RWPE1 (cell line): Measurements from ENCODE around the gene ZNF532.
A peak's percentile ranks its signal among the peaks of the same experiment; 100 is the strongest.
"Not testable (repeated sequence)": the region's sequence is repeated elsewhere in the genome, so short reads cannot be mapped to it uniquely, and the experiment has no call there.

Source experiments
- CTCF ChIA-PET: fragments of 350-600 bp; sonication (Branson Sonifier 250); formaldehyde crosslinking; extraction: SDS; loops from one replicate; lab custom pipeline; 2021; lab: Yijun Ruan, JAX
- POLR2A ChIA-PET: fragments of 400-600 bp; formaldehyde crosslinking; extraction: SDS; loops from one replicate; lab custom pipeline; 2020; ENCODE audit warnings: antibody characterized with exemption; ENCODE audit not compliant: low non-redundant PET; lab: Yijun Ruan, JAX
- DNase-seq: peaks from one replicate; pipeline ENCODE4 v3.0.0; 2012; ENCODE audit warnings: low spot score
- H3K27ac ChIP-seq: fragments of 450-650 bp; 2 replicates; pipeline ENCODE4 v1.5.1; 2017
- TF ChIP-seq, protein P1 (sequence below): fragments of 450-650 bp; conservative IDR thresholded peaks from 2 replicates; pipeline ENCODE4 v1.5.1; 2017; ENCODE audit warnings: low read depth, mild to moderate bottlenecking

The ZNF532 gene

DNA sequence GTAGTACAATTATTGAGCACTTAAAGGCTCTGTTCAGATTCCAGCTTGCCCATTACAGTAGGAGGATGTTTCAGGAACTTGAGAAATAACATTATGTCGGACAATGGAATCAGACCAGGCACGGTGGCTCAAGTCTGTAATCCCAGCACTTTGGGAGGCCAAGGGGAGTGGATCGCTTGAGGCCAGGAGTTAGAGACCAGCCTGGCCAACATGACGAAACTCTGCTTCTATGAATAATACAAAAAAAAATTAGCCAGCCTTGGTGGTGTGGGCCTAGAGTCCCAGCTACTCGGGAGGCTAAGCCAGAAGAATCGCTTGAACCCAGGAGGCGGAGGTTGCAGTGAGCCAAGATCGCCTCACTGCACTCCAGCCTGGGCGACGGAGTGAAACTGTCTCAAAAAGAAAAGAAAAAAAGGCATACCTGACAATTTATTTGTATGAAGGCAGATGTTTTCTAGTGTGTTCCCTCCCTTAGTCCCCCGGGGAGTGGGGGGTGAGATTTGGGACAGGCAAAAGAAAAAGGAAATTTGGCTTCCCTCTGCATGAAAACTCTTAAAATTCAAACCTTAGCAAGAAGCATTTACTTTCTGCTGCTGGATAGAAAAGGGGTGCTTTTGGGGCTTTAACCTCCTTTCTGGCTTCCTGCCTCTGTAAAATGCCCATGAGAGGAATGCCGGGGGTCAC lies 13.7 kb upstream of the ZNF532 start:
- no peak for DNase-seq
- CTCF ChIA-PET, result no interaction called here
- TF ChIP-seq, protein P1, sequence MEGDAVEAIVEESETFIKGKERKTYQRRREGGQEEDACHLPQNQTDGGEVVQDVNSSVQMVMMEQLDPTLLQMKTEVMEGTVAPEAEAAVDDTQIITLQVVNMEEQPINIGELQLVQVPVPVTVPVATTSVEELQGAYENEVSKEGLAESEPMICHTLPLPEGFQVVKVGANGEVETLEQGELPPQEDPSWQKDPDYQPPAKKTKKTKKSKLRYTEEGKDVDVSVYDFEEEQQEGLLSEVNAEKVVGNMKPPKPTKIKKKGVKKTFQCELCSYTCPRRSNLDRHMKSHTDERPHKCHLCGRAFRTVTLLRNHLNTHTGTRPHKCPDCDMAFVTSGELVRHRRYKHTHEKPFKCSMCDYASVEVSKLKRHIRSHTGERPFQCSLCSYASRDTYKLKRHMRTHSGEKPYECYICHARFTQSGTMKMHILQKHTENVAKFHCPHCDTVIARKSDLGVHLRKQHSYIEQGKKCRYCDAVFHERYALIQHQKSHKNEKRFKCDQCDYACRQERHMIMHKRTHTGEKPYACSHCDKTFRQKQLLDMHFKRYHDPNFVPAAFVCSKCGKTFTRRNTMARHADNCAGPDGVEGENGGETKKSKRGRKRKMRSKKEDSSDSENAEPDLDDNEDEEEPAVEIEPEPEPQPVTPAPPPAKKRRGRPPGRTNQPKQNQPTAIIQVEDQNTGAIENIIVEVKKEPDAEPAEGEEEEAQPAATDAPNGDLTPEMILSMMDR, result no peak
- POLR2A ChIA-PET, result no interaction called here
- H3K27ac ChIP-seq, result no peak overlapping the region

DNA sequence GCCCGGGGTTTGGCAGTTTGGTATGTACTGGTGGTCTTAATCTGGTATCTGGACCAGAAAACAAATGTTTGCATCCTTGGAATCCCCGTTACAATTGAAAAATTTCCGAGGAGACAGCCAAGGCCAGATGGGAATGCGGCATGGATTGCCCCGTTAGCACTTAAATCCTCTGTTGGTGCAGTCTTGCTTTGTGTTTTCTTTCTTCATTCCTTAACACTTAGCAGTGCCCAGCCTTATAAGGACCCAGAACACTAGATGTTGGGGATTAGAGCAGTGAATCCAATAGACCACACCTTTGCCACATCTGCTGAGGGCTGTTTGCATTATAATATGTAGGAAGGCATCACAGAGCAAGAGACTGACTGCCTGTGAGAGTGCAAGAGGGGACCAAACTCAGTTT lies 12.8 kb upstream of the ZNF532 start:
- CTCF ChIA-PET, result no interaction called here
- POLR2A ChIA-PET, result no interaction called here
- TF ChIP-seq, protein P1, result no peak
- H3K27ac ChIP-seq, result no peak overlapping the region
- no peak for DNase-seq

DNA sequence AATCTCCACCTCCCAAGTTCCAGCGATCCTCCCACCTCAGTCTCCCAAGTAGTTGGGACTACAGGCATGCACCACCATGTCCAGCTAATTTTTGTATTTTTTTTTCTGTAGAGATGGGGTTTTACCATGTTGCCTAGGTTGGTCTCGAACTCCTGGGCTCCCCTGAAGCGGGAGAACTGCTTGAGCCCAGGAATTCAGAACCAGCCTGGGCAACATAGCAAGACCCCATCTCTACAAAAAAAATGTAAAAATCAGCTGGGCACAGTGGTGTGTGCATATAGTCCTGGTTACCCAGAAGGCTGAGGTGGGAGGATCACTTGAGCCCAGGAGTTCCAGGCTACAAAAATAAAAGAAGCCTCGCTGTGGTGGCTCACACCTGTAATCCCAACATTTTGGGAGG lies 12.0 kb upstream of the ZNF532 start:
- DNase-seq, result no peak

DNA sequence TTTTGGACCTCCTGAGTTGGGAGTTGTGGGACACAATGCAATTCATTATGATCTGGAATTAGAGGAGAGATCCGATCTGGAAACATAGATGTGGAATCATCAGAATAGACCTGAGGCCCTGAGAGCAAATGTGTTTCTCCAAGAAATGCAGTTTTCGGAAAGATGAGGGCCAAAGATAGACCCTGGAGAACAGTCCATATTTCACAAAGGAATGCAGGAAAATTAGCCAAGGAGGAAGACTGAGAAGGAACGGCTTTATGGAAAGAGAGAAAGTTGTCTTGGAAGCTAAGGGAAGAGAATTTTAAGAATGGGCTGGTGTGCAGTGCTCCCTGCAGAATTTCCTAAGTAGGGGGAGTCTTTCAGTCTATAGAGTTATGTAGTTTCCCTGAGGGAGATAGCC lies 11.1 kb upstream of the ZNF532 start:
- ChIA-PET CTCF (no interaction called here), POLR2A (no interaction called here)
- DNase-seq, result no peak
- H3K27ac ChIP-seq, result no peak overlapping the region
- TF ChIP-seq, protein P1, result no peak

More for the DNA sequence above, 12.0 kb upstream of the ZNF532 start:
- no peak overlapping the region for H3K27ac ChIP-seq
- POLR2A ChIA-PET, result no interaction called here
- CTCF ChIA-PET, result no interaction called here
- TF ChIP-seq, protein P1, result no peak

DNA sequence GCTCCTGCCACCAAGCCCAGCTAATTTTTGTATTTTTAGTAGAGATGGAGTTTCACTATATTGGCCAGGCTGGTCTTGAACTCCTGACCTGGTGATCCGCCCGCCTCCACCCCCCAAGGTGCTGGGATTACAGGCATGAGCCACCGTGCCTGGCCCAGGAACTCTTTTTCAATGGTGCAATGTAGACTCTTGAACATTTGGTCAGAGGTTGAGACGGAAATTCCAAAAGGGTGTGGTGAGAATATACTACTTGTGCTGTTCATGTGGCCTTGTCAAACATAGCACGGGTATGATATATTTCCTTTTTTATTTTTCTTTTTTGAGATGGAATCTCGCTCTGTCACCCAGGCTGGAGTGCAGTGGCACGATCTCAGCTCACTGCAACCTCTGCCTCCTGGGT lies 9.2 kb upstream of the ZNF532 start:
- H3K27ac ChIP-seq, DNase-seq, POLR2A ChIA-PET, CTCF ChIA-PET: not testable (repeated sequence)

DNA sequence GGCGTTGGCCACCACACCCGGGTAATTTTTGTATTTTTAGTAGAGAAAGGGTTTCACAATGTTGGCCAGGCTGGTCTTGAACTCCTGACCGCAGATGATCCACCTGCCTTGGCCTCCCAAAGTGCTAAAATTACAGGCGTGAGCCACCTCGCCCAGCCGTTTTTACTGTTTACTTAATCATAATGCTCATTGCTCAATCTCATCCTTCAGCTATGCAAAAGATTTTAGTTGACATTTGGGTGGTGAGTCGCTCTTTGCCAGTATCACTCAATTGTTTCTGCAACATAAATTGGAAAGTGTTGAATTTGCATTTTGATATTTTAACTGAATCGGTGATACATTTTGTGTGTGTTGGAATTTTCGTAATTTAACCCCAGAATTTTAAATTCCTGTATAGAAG lies 7.8 kb upstream of the ZNF532 start:
- peak overlapping the region; percentile 69 for H3K27ac ChIP-seq
- POLR2A ChIA-PET, result no interaction called here
- TF ChIP-seq, protein P1, result no peak
- CTCF ChIA-PET, result no interaction called here
- DNase-seq, result peak; percentile 27

DNA sequence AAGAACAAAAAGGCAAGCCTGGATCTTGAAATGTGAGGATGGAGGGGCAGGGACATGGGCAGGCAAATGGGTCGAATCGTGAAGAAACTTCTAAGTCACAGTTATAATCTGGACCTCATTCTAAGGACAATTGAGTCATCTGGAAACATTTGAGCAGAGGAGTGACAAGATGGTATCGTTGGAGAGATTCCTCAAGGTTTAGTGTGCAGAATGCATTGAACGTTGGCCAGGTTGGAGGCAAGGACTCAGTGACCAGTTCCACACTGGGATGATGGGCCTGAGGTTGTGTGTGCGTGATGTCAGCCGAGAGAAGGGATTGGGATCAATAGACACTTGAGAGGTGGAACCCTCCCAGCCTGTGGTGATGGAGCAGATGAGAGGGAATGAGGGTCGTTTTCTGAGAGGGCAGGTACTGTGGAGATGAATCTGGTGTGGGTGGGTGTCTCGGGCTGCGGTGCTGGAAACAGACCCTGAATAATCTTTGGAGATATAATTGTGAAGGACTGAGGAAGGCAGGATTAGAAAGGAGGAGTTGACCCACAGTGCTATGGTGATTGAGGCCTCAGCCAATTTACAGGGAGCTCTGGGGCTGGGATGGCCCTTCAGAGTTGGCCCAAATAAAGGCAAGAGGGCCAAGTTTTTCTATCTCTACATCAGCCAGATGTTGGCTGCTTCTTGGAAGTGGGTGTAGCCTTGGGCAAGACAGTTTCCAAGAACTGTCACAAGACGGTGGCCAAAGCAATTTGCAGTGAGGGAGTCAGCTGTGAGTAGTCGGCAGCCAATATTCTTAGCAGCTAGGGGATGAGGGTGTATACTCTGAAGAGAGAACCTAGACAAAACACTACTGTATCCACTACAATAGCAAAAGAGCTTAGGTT lies 5.8 kb upstream of the ZNF532 start:
- no peak overlapping the region for H3K27ac ChIP-seq
- CTCF ChIA-PET, result no interaction called here
- DNase-seq, result no peak
- TF ChIP-seq, protein P1, result no peak
- POLR2A ChIA-PET, result no interaction called here
